CD4-positive, alpha-beta T cell (primary cell): ENCODE results near the gene OXT. TPM values are rescaled to one million over a fixed set of nuclear protein-coding genes. Genes with fewer than 3 reads are reported as not detected.

ENCODE experiments used
- ATAC-seq: fragments of 200-7000 bp; cut with Tn5 transposase; one replicate; pipeline ENCODE4 v1.10.0; 2022; ENCODE audit warnings: mild to moderate bottlenecking; ENCODE audit not compliant: poor library complexity
- CTCF ChIA-PET: fragments of 350-600 bp; sonication (Branson Sonifier 250); formaldehyde crosslinking; loops from one replicate; lab custom pipeline; 2021; ENCODE audit warnings: antibody characterized with exemption, inconsistent platforms; lab: Charles Lee
- POLR2A ChIA-PET: fragments of 350-600 bp; sonication (Branson Sonifier 250); formaldehyde crosslinking; loops from one replicate; lab custom pipeline; 2021; ENCODE audit warnings: antibody characterized with exemption, inconsistent platforms; lab: Charles Lee
- DNase-seq, 14 experiments: peaks; one replicate each; pipeline ENCODE4 v3.0.0-alpha.2; 2013 to 2020; ENCODE audit warnings: mixed read lengths in 2 of 14
- H3K27ac ChIP-seq, 2 donors: one replicate each; pipeline versions ENCODE4 v1.5.1 to v1.7.0; 2013; ENCODE audit warnings: low read length in 2 of 2, low read depth in 1 of 2, mild to moderate bottlenecking in 1 of 2
- H3K27me3 ChIP-seq, 2 experiments: 1 replicate in 1 of 2; 2 replicates in 1 of 2; pipeline versions ENCODE4 v1.6.1 to v1.7.0; 2013; ENCODE audit warnings: low read length in 2 of 2, control low read depth in 1 of 2, mild to moderate bottlenecking in 1 of 2, moderate library complexity in 1 of 2; ENCODE audit not compliant: insufficient read depth in 2 of 2, control insufficient read depth in 1 of 2
- H3K36me3 ChIP-seq: one replicate; pipeline ENCODE4 v1.6.1; 2013; ENCODE audit warnings: low read length, control low read depth; ENCODE audit not compliant: insufficient read depth
- H3K4me1 ChIP-seq: one replicate; pipeline ENCODE4 v1.6.1; 2013; ENCODE audit warnings: low read length, control low read depth; ENCODE audit not compliant: insufficient read depth
- H3K4me3 ChIP-seq: one replicate; pipeline ENCODE4 v1.5.1; 2013; ENCODE audit warnings: mild to moderate bottlenecking, low read length, moderate library complexity
- H3K9me3 ChIP-seq, 2 experiments: 1 replicate in 1 of 2; 2 replicates in 1 of 2; pipeline versions ENCODE4 v1.6.1 to v1.7.0; 2013; ENCODE audit warnings: low read length in 2 of 2, mild to moderate bottlenecking in 2 of 2, control low read depth in 1 of 2, moderate library complexity in 1 of 2; ENCODE audit not compliant: control insufficient read depth in 1 of 2, insufficient read depth in 1 of 2
- H3K27ac Mint-ChIP-seq: one replicate; pipeline ENCODE4 v1.8.0; 2020; ENCODE audit warnings: mixed read lengths
- H3K27me3 Mint-ChIP-seq: one replicate; pipeline ENCODE4 v1.8.0; 2021; ENCODE audit warnings: mixed read lengths
- H3K36me3 Mint-ChIP-seq: one replicate; pipeline ENCODE4 v1.8.0; 2021; ENCODE audit warnings: low read depth, mixed read lengths
- H3K4me1 Mint-ChIP-seq: one replicate; pipeline ENCODE4 v1.8.0; 2021; ENCODE audit warnings: low read depth, mixed read lengths
- H3K4me3 Mint-ChIP-seq: one replicate; pipeline ENCODE4 v1.8.0; 2020; ENCODE audit warnings: mild to moderate bottlenecking, mixed read lengths
- H3K9me3 Mint-ChIP-seq: one replicate; pipeline ENCODE4 v1.8.0; 2020; ENCODE audit warnings: mixed read lengths
- CTCF ChIP-seq: fragments of 200-600 bp; IDR thresholded peaks from one replicate; pipeline ENCODE4 v1.8.0; 2022; ENCODE audit warnings: antibody characterized with exemption, mild to moderate bottlenecking
- intact Hi-C, 2 experiments: fragments of 100-400 bp; cut with DNase I in 1 of 2; cut with micrococcal nuclease in 1 of 2; formaldehyde crosslinking; loops; one replicate each; pipeline versions ENCODE4 v1.15.1 to v1.9.0; 2023 to 2025; cut with DNase I, micrococcal nuclease
- total RNA-seq, 174 experiments: library from RNA in 2 of 174; stranded (reverse) in 2 of 174; gene quantifications; one replicate each; pipeline ENCODE4 v1.2.3 and lab custom pipeline; 2021 to 2026

Gene OXT
- total RNA-seq, 2 experiments from 2014 or later = 1.1 to 1.6 TPM

GRCh38 chr20:3109350-3110302, 38.2 kb downstream of the OXT start:
- TF ChIP-seq CTCF = no peak
- POLR2A ChIA-PET = no interaction called here
- Histone ChIP-seq H3K36me3 (peaks cover 40% of the 10 kb centered on the region), H3K27me3 (no peaks in the 10 kb centered on the region), H3K4me3 (no peak overlapping the region), H3K27ac (no peak overlapping the region), H3K4me1 (no peaks in the 10 kb centered on the region), H3K9me3 (no peaks in the 10 kb centered on the region)
- Mint-ChIP-seq H3K9me3 (no peaks in the 10 kb centered on the region), H3K4me1 (no peaks in the 10 kb centered on the region), H3K4me3 (no peak overlapping the region), H3K36me3 (peaks cover 38% of the 10 kb centered on the region), H3K27me3 (no peaks in the 10 kb centered on the region), H3K27ac (no peak overlapping the region)
- DNase-seq = no peak
- CTCF ChIA-PET = interaction anchor here (1.6 kb wide), 1 partner anchor 56 kb away, joined by 6 read pairs; no protein-coding TSS in a partner anchor
- ATAC-seq = no peak
- intact Hi-C loops = no loop called here

GRCh38 chr20:3111507-3111906, 40.1 kb downstream of the OXT start:
- intact Hi-C loops = no loop called here
- CTCF ChIA-PET = no interaction called here
- POLR2A ChIA-PET = interaction anchor here (0.8 kb wide), 1 partner anchor 18 kb away, joined by 3 read pairs; no protein-coding TSS in a partner anchor
- Histone ChIP-seq H3K4me3 (no peak overlapping the region), H3K36me3 (peaks cover 45% of the 10 kb centered on the region), H3K27me3 (no peaks in the 10 kb centered on the region), H3K4me1 (peaks cover 14% of the 10 kb centered on the region), H3K27ac (no peak overlapping the region), H3K9me3 (no peaks in the 10 kb centered on the region)
- DNase-seq = no peak
- H3K27ac Mint-ChIP-seq = no peak overlapping the region
- peaks cover 45% of the 10 kb centered on the region for H3K36me3 Mint-ChIP-seq
- TF ChIP-seq CTCF = no peak
- no peaks in the 10 kb centered on the region for H3K9me3 Mint-ChIP-seq
- H3K4me1 Mint-ChIP-seq = peaks cover 4% of the 10 kb centered on the region
- ATAC-seq = no peak
- no peaks in the 10 kb centered on the region for H3K27me3 Mint-ChIP-seq
- no peak overlapping the region for H3K4me3 Mint-ChIP-seq

- Mint-ChIP-seq H3K9me3 (no peaks in the 10 kb centered on the region), H3K27ac (no peak overlapping the region), H3K36me3 (peaks cover 43% of the 10 kb centered on the region), H3K27me3 (no peaks in the 10 kb centered on the region), H3K4me3 (no peak overlapping the region), H3K4me1 (peaks cover 4% of the 10 kb centered on the region)
- Histone ChIP-seq H3K27ac (no peak overlapping the region), H3K4me3 (no peak overlapping the region), H3K4me1 (peaks cover 14% of the 10 kb centered on the region), H3K9me3 (no peaks in the 10 kb centered on the region), H3K36me3 (peaks cover 41% of the 10 kb centered on the region), H3K27me3 (no peaks in the 10 kb centered on the region)
- POLR2A ChIA-PET = no interaction called here
- CTCF ChIA-PET = no interaction called here
- no peak for DNase-seq
- intact Hi-C loops = no loop called here
- no peak for ATAC-seq
- no peak for TF ChIP-seq CTCF
These were observed 40.6 kb downstream of the OXT start for GRCh38 chr20:3111995-3112394.
